HG03571 (cell line): ENCODE data around the gene EGFR.

Experiments
- ATAC-seq: cut with Tn5 transposase; IDR thresholded peaks from one replicate; pipeline ENCODE4 v1.9.1; 2021; ENCODE audit not compliant: unreplicated experiment

EGFR gene

GRCh38 chr7:55018361-55019190 lies at the start of gene EGFR:
Gene EGFR, plus strand, starts transcription at chr7:55019017. Its CDS starts 261 bp downstream, at chr7:55019278.
- ATAC-seq = no peak

- ATAC-seq = no peak
These were observed 49.4 kb upstream of the EGFR start for GRCh38 chr7:54969208-54969967.

- no peak for ATAC-seq
These were observed 46.0 kb upstream of the EGFR start for GRCh38 chr7:54972733-54973294.

GRCh38 chr7:54978364-54979116 lies 40.3 kb upstream of the EGFR start:
- ATAC-seq = no peak

GRCh38 chr7:54980521-54980920 lies 38.3 kb upstream of the EGFR start:
- no peak for ATAC-seq

- no peak for ATAC-seq
These were observed 36.9 kb upstream of the EGFR start for GRCh38 chr7:54981913-54982312.

GRCh38 chr7:54985426-54986330 lies 33.1 kb upstream of the EGFR start:
- ATAC-seq = no peak

GRCh38 chr7:54986716-54987115 lies 32.1 kb upstream of the EGFR start:
- ATAC-seq = no peak

GRCh38 chr7:54987772-54988171 lies 31.0 kb upstream of the EGFR start:
- no peak for ATAC-seq

- no peak for ATAC-seq
These were observed 30.3 kb upstream of the EGFR start for GRCh38 chr7:54988516-54988915.

- ATAC-seq = no peak
These were observed 29.2 kb upstream of the EGFR start for GRCh38 chr7:54989453-54990225.

GRCh38 chr7:54991341-54991740 lies 27.5 kb upstream of the EGFR start:
- no peak for ATAC-seq

- ATAC-seq = no peak
These were observed 25.8 kb upstream of the EGFR start for GRCh38 chr7:54992871-54993475.

- ATAC-seq = no peak
These were observed 23.7 kb upstream of the EGFR start for GRCh38 chr7:54995166-54995565.

GRCh38 chr7:54995610-54996363 lies 23.0 kb upstream of the EGFR start:
- peak; percentile 88 for ATAC-seq

GRCh38 chr7:54996391-54996790 lies 22.4 kb upstream of the EGFR start:
- ATAC-seq = no peak

- no peak for ATAC-seq
These were observed 14.2 kb upstream of the EGFR start for GRCh38 chr7:55004579-55004978.

- no peak for ATAC-seq
These were observed 13.5 kb upstream of the EGFR start for GRCh38 chr7:55005241-55005851.
